NOMO-1 (cell line): ENCODE data around the gene PPP1R12A.
"Not testable (repeated sequence)": the region's sequence is repeated elsewhere in the genome, so short reads cannot be mapped to it uniquely, and the experiment has no call there.

Experiments
- DNase-seq, 2 experiments: peaks; one replicate each; lab custom pipeline; 2025; ENCODE audit not compliant: unreplicated experiment in 2 of 2; lab: John Stamatoyannopoulos, UW

Gene PPP1R12A

GRCh38 chr12:79897617-79898016 is 37.3 kb downstream of the PPP1R12A start:
- DNase-seq, result no peak

- no peak for DNase-seq
Observed at GRCh38 chr12:79895804-79896203, 39.1 kb downstream of the PPP1R12A start.

DNA sequence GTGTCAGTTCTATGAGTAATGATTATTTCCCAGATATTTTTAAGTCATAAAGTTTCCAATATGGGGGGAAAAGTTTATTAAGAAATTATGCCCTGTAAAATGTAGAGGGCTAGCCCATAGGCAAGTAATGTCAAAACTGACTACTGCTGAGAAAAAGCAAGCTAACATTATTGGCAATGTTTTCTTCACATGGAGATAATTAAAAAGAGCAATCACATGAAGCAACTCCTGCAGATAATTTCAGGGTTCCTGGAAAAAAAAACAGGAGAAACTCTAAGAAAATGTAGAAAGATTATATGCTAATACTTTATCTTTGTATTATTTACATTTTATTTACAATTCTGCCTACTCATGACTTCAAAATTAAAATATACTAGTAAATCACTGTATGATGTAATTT is 39.8 kb downstream of the PPP1R12A start:
- no peak for DNase-seq

GRCh38 chr12:79891506-79892162 is 43.3 kb downstream of the PPP1R12A start:
- no peak for DNase-seq

DNA sequence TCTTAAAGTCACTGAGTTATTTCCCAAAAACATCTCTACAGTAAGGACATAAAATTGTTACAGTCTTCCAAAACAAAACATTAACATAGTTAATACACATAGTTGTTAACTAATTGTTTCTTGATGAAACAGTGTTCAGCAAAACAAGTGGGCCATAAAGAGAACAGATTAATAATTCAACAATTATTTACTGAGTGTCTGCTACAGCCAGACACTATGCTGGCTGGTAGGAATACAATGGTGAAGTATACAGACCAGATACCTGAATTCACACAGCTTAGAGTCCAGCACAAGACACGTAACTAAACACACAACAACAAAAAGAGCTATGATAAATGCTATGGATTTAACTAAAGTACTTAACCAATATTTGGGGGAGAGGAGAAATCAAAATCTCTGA is 47.0 kb downstream of the PPP1R12A start:
- DNase-seq, result no peak

GRCh38 chr12:79886917-79887519 is 47.9 kb downstream of the PPP1R12A start:
- DNase-seq, result peak; percentile 2 to 54

- peak; percentile 11 to 42 for DNase-seq
Observed at GRCh38 chr12:79885911-79886490, 48.9 kb downstream of the PPP1R12A start.

DNA sequence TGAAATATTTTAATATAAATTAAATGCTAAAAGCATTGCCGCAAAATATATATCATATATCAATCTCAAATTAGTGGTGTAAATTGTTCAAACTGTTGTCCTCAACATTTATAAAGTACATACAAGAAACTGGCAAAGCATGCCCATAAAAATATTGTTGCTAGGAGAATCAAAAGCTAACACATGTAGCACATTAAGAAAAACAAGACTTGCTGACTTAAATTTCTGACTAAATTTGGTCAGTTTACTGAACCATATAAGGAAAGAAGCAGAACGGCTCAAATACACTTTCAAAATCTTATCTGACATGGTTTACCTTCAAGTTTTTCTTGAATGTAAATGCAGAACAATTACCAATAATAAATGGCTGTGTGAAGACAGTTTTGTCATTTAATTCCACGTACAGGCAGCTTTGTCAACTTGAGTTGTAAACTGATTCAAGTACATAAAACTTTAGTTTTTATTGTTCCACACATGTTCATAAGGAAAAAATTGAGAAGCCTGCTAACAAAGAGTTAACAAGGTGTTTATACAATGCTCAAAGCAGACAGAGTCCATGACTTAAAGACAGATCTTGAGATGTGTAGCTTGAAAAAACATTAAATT is 50.4 kb downstream of the PPP1R12A start:
- no peak for DNase-seq

DNA sequence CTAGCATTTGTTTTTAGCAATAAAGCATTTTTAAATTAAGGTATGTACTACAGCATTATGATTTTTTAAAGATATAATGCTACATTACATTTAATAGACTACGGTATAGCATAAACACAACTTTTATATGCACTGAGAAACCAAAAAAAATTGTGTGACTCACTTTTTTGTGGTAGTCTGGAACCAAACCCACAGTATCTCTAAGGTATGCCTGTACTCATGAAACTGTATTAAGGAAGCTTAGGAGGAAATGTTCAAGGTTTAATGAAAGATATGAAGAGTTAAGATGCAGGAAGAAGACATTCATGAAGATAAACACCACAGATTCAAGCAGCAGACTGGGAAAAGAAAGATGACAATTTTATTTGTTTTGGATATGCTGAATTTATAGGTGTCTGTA is 51.7 kb downstream of the PPP1R12A start:
- no peak for DNase-seq

DNA sequence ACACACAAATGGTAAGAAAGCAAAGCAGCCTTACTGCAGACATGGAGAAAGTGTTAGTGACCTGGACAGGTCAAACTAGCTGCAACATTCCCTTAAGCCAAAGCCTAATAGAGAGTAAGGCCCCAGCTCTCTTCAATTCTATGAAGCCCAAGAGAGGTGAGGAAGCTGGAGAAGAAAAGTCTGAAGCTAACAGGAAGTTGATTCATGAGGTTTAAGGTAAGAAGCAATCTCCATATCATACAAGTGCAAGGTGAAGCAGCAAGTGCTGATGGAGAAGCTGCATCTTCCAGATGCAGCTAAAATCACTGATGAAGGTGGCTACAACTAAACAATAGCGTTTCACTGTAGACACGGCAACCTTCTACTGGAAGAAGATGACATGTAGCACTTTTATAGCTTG is 53.5 kb downstream of the PPP1R12A start:
- no peak for DNase-seq

DNA sequence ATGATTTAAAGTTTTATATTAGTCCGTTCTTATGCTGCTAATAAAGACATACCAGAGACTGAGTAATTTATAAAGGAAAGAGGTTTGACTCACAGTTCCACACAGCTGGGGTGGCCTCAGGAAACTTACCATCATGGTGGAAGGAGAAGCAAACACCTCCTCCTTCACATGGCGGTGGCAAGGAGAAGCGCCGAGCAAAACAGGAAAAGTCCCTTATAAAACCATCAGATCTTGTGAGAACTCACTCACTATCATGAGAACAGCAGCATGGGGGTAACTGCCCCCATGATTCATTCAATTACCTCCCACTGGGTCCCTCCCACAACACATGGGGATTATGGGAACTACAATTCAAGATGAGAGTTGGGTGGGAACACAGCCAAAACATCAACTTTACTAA is 56.4 kb downstream of the PPP1R12A start:
- DNase-seq, result not testable (repeated sequence)

GRCh38 chr12:79877246-79877645 is 57.7 kb downstream of the PPP1R12A start:
- DNase-seq, result no peak

- DNase-seq, result no peak
Observed at GRCh38 chr12:79874665-79875064, 60.2 kb downstream of the PPP1R12A start.

GRCh38 chr12:79873201-79873600 is 61.7 kb downstream of the PPP1R12A start:
- no peak for DNase-seq

DNA sequence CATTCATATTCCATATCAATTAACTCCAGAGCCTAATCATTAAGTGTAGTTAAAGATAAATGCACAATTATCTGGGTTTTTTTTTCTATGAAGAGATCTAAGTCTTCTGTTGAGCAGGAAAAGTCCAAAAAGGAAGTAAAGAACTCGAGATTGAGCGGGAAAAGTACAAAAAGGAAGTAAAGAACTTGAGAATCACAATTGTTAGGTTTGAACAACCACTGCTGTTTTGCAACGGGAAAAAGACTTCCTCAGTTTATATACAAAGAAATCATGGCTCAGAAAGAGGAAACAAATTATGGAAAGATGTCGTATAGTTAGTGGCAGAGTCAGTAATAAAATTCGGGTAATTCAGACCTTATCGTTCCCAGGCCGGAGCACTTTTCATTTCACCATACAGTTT is 63.3 kb downstream of the PPP1R12A start:
- peak; percentile 49 to 79 for DNase-seq

DNA sequence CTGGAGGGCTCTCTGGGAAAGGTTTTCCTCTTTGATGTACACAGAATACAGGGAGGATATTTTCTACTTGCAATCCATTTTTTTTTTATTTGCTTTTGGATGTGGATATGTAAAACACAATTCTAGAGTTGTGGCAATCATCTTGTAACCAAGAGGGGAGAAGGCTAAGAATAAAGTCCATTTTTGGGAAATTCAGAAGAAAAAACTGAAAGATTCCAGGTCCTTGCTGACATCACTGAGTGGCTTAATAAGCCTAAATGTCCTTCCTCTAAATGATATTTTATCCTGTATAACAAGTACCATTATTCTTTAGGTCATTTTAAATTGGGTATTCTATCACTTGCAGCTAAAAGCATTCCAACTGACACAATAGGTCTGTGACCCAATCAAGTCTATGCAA is 64.0 kb downstream of the PPP1R12A start:
- DNase-seq, result no peak

- DNase-seq, result no peak
Observed at GRCh38 chr12:79859646-79860045, 75.3 kb downstream of the PPP1R12A start.

DNA sequence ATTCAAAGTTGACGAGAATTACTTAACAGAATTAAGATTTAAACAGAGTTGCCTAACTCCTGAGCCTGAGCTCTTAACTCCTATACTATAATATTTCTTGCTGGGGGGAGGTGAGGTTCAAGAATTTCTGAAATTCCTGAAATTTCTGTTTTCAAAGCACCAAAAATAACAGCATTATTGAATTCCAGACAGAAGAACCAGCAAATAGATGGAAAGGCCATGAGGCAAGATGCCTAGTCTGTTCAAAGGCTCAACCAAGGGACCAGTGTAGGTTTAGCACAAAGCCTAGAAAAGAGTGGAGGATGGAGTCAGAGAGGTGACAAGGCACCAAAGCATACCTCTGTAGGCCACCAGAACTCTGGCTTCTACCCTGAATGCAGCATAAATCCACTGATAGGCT is 76.4 kb downstream of the PPP1R12A start:
- DNase-seq, result no peak

DNA sequence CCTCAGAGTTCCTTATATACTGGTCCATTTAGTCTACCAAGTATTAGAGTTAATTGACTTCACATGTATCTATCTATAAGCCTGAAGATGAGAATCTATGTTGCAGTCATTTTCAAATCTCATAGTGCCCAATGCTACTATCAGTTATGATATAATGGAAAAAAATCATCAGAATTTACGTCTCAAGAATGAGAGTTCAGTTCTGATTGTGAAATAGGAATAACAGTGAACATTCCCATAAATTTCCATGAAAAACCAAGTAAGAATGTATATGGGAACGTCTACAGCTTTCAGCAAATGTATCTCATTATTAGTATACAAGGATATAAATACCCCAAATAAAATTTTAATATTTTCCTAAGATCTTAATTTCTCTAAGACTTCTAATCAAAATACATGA is 77.2 kb downstream of the PPP1R12A start:
- no peak for DNase-seq

DNA sequence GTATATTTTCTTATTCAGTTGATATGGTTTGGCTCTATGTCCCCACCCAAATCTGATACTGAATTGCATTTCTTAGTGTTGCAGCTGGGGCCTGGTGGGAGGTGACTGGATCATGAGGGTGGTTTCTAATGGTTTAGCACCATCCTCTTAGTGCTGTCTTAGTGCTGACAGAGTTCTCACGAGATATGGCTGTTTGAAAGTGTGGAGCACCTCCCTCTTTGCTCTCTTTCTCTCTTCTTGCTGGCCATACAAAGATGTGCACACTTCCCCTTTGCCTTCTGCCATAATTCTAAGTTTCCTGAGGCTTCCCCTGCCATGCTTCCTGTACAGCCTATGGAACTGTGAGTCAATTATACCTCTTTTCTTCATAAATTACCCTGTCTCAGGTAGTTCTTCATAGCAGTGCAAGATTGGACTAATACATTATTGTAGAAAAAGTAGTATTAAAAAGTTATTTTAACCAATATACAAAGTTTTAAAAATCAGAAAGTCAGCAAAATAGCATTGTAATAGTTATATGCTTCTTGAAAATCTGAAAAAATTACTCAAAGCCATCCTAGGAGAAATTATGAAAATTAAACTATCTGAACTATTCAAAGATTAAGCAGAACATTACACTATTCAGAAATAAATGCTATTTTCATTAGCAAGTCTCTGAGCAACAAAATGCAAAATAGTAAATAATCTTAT is 84.1 kb downstream of the PPP1R12A start:
- no peak for DNase-seq

GRCh38 chr12:79848339-79848738 is 86.6 kb downstream of the PPP1R12A start:
- DNase-seq, result no peak
